ENCODE data around the gene GASK1A.

The GASK1A gene

GRCh38 chr3:43075904-43076661 lies 97.0 kb downstream of the GASK1A start:
- no peak for DNase-seq (ENCODE audit: low read depth)
- no peak for TF ChIP-seq CTCF (conservative IDR thresholded peaks at IDR 0.05; ENCODE audit: low read length)
- H3K4me3 ChIP-seq (ENCODE audit: low read length), result no peak overlapping the region

- no peak overlapping the region for H3K4me3 ChIP-seq (ENCODE audit: low read length)
- DNase-seq (ENCODE audit: low read depth), result no peak
- no peak for TF ChIP-seq CTCF (conservative IDR thresholded peaks at IDR 0.05; ENCODE audit: low read length)
These were observed 97.7 kb downstream of the GASK1A start for GRCh38 chr3:43076857-43077256.

GRCh38 chr3:43077261-43077660 lies 98.2 kb downstream of the GASK1A start:
- no peak overlapping the region for H3K4me3 ChIP-seq (ENCODE audit: low read length)
- DNase-seq (ENCODE audit: low read depth), result no peak
- TF ChIP-seq CTCF (conservative IDR thresholded peaks at IDR 0.05; ENCODE audit: low read length), result no peak

- no peak overlapping the region for H3K4me3 ChIP-seq (ENCODE audit: low read length)
- DNase-seq (ENCODE audit: low read depth), result no peak
- no peak for TF ChIP-seq CTCF (conservative IDR thresholded peaks at IDR 0.05; ENCODE audit: low read length)
These were observed 98.6 kb downstream of the GASK1A start for GRCh38 chr3:43077707-43078106.

GRCh38 chr3:43079536-43080332 lies 100.6 kb downstream of the GASK1A start:
- no peak for TF ChIP-seq CTCF (conservative IDR thresholded peaks at IDR 0.05; ENCODE audit: low read length)
- H3K4me3 ChIP-seq (ENCODE audit: low read length), result no peak overlapping the region
- no peak for DNase-seq (ENCODE audit: low read depth)

GRCh38 chr3:43080726-43081568 lies 101.8 kb downstream of the GASK1A start:
- no peak for TF ChIP-seq CTCF (conservative IDR thresholded peaks at IDR 0.05; ENCODE audit: low read length)
- DNase-seq (ENCODE audit: low read depth), result no peak
- H3K4me3 ChIP-seq (ENCODE audit: low read length), result no peak overlapping the region
